ENCODE data around the gene COL25A1.
"Not testable (repeated sequence)": the region's sequence is repeated elsewhere in the genome, so short reads cannot be mapped to it uniquely, and the experiment has no call there.

Gene COL25A1

GRCh38 chr4:109003964-109004363 lies 298.5 kb downstream of the COL25A1 start:
- no peak for DNase-seq (ENCODE audit: low spot score)
- TF ChIP-seq CTCF (IDR thresholded peaks at IDR 0.05; ENCODE audit: extremely low read depth, insufficient read depth, missing control alignments): no peak
- in situ Hi-C loops (cut with MboI; ENCODE audit: low pct_unique_long_range_greater_than_20kb, low sequenced_read_pairs, unreplicated experiment): no loop called here

GRCh38 chr4:108991551-108992328 lies 310.7 kb downstream of the COL25A1 start:
- no peak for DNase-seq (ENCODE audit: low spot score)
- no peak for TF ChIP-seq CTCF (IDR thresholded peaks at IDR 0.05; ENCODE audit: extremely low read depth, insufficient read depth, missing control alignments)
- in situ Hi-C loops (cut with MboI; ENCODE audit: low pct_unique_long_range_greater_than_20kb, low sequenced_read_pairs, unreplicated experiment): no loop called here

GRCh38 chr4:108988464-108989195 lies 313.8 kb downstream of the COL25A1 start:
- DNase-seq (ENCODE audit: low spot score): no peak
- no peak for TF ChIP-seq CTCF (IDR thresholded peaks at IDR 0.05; ENCODE audit: extremely low read depth, insufficient read depth, missing control alignments)
- in situ Hi-C loops (cut with MboI; ENCODE audit: low pct_unique_long_range_greater_than_20kb, low sequenced_read_pairs, unreplicated experiment): no loop called here

GRCh38 chr4:108984495-108984894 lies 318.0 kb downstream of the COL25A1 start:
- in situ Hi-C loops (cut with MboI; ENCODE audit: low pct_unique_long_range_greater_than_20kb, low sequenced_read_pairs, unreplicated experiment); DNase-seq (ENCODE audit: low spot score): not testable (repeated sequence)

GRCh38 chr4:108982402-108983185 lies 319.9 kb downstream of the COL25A1 start:
- DNase-seq (ENCODE audit: low spot score): no peak
- in situ Hi-C loops (cut with MboI; ENCODE audit: low pct_unique_long_range_greater_than_20kb, low sequenced_read_pairs, unreplicated experiment): no loop called here
- TF ChIP-seq CTCF (IDR thresholded peaks at IDR 0.05; ENCODE audit: extremely low read depth, insufficient read depth, missing control alignments): no peak

GRCh38 chr4:108980455-108981239 lies 321.8 kb downstream of the COL25A1 start:
- in situ Hi-C loops (cut with MboI; ENCODE audit: low pct_unique_long_range_greater_than_20kb, low sequenced_read_pairs, unreplicated experiment): no loop called here
- TF ChIP-seq CTCF (IDR thresholded peaks at IDR 0.05; ENCODE audit: extremely low read depth, insufficient read depth, missing control alignments): no peak
- no peak for DNase-seq (ENCODE audit: low spot score)

All from GM13977 (cell line).